ENCODE data around the gene EID2B.

The EID2B gene

DNA sequence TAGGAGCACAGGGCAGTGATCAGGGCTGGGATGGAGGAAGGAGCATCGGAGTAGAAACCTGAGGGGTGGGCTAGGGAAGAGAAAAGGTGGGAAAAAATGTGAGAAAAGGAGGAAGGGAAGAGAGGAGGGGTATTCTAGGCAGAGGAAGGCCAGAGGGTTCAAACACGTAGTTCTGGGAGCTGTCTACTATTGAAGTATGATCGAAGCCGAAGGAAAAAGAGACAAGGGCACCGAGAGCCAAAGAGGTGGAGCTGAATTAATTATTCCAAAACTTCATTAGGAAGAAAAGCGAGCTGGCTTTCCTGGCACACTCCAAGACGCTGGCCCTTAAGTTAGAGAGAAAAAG lies 26.1 kb downstream of the EID2B start:
- DNase-seq (ENCODE audit: low read depth): no peak
- TF ChIP-seq, protein P1, sequence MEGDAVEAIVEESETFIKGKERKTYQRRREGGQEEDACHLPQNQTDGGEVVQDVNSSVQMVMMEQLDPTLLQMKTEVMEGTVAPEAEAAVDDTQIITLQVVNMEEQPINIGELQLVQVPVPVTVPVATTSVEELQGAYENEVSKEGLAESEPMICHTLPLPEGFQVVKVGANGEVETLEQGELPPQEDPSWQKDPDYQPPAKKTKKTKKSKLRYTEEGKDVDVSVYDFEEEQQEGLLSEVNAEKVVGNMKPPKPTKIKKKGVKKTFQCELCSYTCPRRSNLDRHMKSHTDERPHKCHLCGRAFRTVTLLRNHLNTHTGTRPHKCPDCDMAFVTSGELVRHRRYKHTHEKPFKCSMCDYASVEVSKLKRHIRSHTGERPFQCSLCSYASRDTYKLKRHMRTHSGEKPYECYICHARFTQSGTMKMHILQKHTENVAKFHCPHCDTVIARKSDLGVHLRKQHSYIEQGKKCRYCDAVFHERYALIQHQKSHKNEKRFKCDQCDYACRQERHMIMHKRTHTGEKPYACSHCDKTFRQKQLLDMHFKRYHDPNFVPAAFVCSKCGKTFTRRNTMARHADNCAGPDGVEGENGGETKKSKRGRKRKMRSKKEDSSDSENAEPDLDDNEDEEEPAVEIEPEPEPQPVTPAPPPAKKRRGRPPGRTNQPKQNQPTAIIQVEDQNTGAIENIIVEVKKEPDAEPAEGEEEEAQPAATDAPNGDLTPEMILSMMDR (IDR thresholded peaks at IDR 0.05; ENCODE audit: control insufficient read depth, insufficient read depth, low read depth, low read length, missing control alignments): no peak
- H3K4me3 ChIP-seq (ENCODE audit: control insufficient read depth, low read depth, low read length): peak overlapping the region; percentile 14; the same call in 1 of the 2 replicates

DNA sequence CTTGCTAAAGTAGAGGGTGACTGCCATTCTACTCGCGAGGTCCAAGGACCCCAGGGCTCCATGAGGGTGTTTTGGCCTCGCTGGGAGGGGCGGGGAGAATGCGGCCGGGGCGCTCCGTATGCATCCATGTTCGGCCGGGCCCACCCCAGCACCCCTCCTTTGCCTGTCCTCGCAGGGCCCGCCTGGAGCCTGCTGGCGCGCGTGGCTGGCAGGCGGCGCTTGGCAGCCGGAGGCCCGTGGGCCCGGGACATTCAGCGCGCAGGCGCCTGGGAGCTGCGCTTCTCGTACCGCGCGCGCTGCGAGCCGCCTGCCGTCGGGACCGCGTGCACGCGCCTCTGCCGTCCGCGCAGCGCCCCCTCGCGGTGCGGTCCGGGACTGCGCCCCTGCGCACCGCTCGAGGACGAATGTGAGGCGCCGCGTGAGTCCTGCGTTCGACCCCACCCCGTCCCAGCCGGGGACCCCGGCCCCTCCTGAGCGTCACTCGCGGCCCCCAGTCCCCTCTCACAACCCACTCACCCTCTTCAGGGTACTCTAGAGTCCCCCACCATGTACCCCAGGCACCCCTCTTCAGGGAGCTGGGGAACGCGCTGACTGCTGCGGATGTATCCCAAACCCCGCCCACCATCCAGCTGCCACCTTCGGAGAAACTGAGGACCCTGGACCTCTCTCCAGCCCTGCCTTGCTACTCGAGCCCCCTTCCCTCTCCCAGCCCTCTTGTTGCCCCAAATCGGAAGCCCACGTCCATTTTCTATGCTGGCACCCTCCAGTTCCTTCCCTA lies 29.8 kb downstream of the EID2B start:
- TF ChIP-seq, protein P1 (IDR thresholded peaks at IDR 0.05; ENCODE audit: control insufficient read depth, insufficient read depth, low read depth, low read length, missing control alignments): peak; percentile 37
- no peak overlapping the region for H3K4me3 ChIP-seq (ENCODE audit: control insufficient read depth, low read depth, low read length)
- no peak for DNase-seq (ENCODE audit: low read depth)

DNA sequence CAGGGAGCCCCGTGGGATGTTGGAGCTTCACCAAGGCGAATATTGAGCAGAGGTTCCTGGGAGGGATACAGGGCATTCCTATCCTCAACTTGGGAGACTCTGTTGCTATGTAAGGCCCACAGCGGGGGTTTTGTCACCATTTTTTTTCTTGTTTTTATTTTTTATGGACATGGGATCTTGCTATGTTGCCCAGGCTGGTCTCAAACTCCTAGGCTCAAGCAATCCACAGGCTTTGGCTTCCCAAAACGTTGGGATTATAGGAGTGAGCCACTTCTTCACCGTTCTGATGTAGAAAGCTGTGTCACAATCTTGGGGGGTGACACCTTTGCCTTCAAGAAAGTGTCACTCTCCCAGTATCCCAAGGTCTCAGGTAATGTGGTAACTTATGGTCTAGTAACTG lies 31.3 kb downstream of the EID2B start:
- DNase-seq (ENCODE audit: low read depth): no peak
- TF ChIP-seq, protein P1 (IDR thresholded peaks at IDR 0.05; ENCODE audit: control insufficient read depth, insufficient read depth, low read depth, low read length, missing control alignments): no peak

DNA sequence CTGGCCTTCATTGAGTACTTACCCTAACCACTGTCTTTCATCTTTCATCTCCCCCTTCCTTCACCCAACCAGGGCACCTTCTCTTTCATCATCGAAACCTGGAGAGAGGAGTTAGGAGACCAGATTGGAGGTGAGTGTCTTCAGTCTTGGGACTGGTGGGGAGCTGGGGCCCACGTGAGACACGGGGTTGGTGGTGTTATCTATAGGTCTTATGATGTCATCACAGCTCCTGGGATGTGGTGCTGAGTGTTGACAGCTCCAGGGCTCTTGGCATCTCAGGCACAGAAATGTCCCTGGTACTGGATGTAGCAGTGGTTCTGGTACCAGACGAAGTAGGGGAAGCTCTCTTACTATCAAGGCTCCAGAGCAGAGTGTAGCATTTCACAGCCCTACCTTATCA lies 32.1 kb downstream of the EID2B start:
- TF ChIP-seq, protein P1 (IDR thresholded peaks at IDR 0.05; ENCODE audit: control insufficient read depth, insufficient read depth, low read depth, low read length, missing control alignments): no peak
- no peak overlapping the region for H3K4me3 ChIP-seq (ENCODE audit: control insufficient read depth, low read depth, low read length)
- no peak for DNase-seq (ENCODE audit: low read depth)

More for the DNA sequence above, 31.3 kb downstream of the EID2B start:
- H3K4me3 ChIP-seq (ENCODE audit: control insufficient read depth, low read depth, low read length): no peak overlapping the region

DNA sequence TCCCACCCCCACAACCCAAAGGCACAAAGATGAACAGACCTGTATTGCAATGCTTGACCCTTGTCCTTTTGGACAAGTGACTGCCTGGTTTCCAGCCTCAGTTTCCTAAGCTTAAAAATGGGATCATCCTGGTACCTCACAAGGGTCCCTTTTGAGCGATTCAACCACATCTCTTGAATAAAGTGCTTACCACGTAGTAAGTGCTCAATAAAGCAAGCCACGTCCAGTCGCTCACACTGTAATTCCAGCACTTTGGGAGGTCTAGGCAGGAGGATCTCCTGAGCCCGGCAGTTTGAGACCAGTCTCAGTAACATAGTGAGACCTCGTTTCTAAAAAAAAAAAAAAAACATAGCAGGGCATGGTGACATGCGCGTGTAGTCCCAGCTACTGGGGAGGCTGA lies 32.7 kb downstream of the EID2B start:
- no peak for DNase-seq (ENCODE audit: low read depth)
- no peak overlapping the region for H3K4me3 ChIP-seq (ENCODE audit: control insufficient read depth, low read depth, low read length)
- TF ChIP-seq, protein P1 (IDR thresholded peaks at IDR 0.05; ENCODE audit: control insufficient read depth, insufficient read depth, low read depth, low read length, missing control alignments): no peak

DNA sequence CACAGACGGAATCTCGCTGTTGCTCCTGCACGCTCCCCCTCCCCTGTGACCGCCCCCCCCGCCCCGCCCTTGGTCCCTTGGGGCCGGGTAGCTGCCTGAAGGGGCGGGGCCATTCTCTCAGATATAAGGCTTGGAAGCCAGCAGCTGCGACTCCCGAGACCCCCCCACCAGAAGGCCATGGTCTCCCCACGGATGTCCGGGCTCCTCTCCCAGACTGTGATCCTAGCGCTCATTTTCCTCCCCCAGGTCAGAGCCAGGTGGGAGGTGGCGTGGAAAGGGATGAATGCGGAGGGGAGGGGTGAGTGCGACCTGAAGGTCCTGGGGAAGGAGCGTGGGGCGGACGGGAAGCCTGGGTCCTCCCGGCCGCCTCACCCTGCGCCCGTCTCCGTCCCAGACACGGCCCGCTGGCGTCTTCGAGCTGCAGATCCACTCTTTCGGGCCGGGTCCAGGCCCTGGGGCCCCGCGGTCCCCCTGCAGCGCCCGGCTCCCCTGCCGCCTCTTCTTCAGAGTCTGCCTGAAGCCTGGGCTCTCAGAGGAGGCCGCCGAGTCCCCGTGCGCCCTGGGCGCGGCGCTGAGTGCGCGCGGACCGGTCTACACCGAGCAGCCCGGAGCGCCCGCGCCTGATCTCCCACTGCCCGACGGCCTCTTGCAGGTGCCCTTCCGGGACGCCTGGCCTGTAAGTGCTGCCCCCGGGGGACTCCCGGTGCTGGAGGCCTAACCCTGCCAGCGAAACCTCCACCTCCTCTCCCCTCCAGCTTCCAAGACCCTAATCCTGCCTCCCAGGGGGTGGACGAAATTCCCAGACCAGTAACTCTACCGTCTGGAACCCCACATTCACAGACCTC lies 33.6 kb downstream of the EID2B start, which contains the start of gene DLL3:
TSS of gene DLL3 (plus strand) at position 150 of the 845 bp plus-strand sequence. CDS start at position 178, 28 bp downstream.
- TF ChIP-seq, protein P1 (IDR thresholded peaks at IDR 0.05; ENCODE audit: control insufficient read depth, insufficient read depth, low read depth, low read length, missing control alignments): no peak
- peak within 1 kb of the TSS; percentile 5 for H3K4me3 ChIP-seq (ENCODE audit: control insufficient read depth, low read depth, low read length)
- no peak for DNase-seq (ENCODE audit: low read depth)
